ENCODE measurements around the gene THSD7A.
A peak's percentile ranks its signal among the peaks of the same experiment; 100 is the strongest.
"Not testable (repeated sequence)": the region's sequence is repeated elsewhere in the genome, so short reads cannot be mapped to it uniquely, and the experiment has no call there.

Gene THSD7A

DNA sequence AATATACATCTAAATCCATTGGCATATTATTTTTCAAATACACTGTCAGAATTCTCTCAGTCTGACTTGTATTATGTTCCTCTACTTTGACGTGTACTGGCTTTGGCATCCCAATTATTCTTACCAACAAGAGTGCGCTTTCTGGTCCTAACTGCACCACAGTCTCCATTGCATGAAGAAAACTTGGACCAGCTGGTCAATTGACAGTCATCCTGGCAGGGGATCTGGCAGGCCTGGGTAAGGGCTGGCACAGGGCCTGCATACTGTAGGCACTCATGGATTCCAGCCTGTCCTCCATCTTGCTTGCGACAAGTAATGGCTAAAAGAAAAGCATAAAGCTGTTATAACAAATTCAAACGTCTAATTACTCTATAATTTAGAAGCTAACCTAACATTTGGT is 384.9 kb downstream of the THSD7A start:
- no peak for FAIRE-seq

DNA sequence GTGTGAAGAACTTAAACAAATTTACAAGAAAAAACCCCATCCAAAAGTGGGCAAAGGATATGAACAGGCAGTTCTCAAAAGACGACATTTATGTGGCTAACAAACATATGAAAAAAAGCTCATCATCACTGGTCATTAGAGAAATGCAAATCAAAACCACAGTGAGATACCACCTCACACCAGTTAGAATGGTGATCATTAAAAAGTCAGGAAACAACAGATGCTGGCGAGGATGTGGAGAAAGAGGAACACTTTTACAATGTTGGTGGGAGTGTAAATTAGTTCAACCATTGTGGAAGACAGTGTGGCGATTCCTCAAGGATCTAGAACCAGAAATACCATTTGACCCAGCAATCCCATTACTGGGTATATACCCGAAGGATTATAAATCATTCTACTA is 388.1 kb downstream of the THSD7A start:
- not testable (repeated sequence) for FAIRE-seq

DNA sequence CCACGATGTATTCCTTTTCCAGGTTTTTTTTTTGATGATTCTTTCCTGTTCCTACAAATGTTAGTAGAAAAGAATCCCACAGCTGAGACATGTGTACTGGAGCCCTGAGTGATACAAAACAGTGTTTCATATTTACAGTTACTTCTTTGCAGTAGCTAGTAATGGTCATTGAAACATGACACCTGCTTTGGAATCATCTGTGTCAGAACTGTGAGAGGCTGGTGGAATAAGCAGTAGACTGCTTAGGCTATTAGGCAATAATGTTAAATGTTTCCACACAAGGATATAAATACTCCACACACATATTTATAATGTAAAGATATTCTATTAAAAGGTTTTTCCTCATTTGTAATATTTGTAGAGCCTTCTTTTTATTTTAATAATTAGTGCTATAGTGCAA is 394.0 kb downstream of the THSD7A start:
- FAIRE-seq = no peak

DNA sequence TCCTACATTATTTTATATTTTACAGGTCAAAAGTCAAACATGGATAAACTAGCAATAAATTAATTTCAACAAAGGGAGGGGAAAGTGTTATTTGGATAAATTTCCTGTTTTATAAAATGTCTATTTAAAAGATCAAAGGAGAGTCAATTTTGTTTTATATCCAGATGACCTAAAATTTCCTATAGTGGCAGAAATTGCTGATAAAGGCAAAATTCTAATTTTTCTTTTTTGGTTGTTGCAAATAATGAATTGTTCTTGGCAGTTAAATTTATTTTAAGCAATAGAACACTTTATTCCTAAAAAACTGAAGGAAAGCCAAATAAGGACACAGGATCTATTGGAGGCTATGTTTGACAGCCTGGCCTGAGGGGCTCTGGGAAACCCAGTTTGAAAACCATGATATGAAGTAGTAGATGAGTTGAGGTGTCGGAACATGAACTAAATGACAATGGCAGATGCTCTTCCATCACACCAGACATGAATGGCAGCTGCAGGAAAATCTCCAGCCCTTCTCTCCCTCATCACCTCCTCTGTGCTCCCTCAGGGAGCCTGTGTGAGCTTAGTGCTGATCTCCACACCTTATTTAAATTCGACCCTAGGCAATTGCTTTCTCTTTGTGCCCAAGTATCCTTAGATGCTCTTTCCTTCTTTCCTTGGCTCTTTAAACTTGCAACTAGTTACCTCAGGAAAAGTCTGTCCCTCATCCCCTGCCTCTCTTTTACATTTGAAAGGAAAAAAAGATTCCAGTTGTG is 395.0 kb downstream of the THSD7A start:
- no peak for FAIRE-seq

DNA sequence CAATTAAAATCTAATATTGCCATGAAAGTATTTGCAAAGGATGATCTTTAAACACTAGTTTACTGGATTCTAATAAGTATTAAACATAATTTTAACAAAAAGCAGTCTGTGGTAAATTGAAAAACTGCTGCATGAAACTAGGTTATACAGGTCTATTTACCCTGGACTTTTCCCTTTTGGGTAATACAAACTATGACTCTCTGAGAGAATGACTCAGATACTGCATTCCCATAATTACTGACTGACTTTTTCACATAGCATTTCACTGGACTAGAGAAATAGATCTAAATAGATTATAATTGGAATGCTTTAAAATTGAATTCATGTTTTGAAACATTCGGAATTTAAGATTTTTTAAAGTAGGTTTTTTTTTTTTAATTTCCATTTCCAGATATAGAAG is 395.7 kb downstream of the THSD7A start:
- no peak for FAIRE-seq

DNA sequence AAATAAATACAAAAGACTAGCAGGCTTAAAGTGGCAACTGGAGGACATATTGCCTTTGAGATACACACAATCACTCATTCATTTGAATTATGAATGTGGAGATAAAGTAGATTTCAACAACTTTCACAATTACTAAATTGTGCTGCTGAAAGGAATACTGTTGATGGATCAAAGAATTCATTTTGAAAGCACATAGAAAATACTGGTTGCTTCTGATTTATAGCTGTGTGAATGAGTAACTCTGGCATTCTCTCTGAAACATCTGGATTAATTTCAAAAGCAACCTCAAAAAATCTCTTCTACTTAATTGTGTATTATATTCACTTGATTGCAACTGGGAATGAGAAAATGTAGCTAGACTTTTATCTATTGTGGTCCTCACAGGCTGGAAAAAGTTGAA is 397.6 kb downstream of the THSD7A start:
- FAIRE-seq = no peak

DNA sequence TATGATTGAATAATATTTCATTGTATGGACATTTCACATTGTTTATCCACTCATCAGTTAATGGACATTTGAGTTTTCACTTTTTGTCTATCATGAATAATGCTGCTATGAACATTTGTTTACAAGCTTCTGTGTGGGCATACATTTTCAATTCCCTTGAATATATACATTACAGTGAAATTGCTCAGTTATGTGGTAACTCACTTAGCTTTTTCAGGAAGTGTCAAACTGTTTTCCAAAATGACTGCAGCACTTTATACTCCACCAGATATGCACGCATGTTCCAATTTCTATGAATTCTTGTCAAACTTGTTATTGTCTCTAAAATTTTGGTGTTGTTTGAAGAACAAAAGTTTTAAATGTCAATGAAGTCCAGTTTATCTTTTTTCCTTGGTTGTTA is 401.2 kb downstream of the THSD7A start:
- no peak for FAIRE-seq

DNA sequence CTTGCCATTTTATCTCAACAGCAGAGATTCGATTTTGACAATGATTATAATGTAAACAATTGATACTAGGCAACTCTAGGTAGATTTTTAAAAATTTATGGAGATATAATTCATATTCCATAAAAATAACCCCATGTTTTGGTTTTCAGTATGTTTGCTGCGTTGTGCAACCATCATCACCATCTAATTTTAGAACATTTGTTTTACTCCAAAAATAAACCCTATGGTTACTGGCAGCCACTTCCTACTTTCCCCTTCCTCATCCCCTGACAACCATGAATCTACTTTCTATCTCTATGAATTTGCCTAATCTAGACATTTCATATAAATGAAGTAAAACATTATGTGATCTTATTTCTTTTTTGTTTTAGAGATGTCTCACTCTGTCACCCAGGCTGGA is 401.9 kb downstream of the THSD7A start:
- no peak for FAIRE-seq

DNA sequence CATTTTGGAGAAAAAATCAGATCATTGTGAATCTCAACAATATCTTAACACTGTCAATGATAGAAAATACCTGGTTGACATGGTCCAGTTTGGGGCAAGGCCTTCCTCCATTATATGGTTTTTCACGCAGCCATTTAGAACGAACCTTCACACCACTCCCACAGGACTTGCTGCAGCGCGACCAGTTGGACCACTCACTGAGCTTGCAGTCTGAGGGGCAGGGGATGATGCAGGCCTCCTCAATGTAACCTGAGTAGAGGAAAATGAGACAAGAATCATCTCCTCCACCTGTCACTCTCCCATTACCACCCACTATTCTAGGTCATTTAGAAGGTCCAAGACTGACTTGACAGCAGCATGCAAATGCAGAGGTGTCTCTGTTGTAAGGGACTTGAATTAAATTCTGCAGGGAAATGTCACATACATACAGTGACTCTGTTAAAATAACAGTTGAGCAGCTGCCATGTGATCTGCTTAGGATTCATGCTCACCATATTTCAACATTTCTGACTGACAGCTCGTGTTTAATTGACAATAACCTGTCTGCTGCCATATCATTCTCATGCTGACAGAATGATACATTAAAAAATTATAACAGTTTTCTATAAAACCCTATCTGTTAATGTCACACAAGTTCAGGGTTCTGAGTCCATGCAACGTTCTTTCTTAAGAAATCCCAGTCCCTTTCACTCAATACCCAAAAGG is 403.0 kb downstream of the THSD7A start:
- FAIRE-seq = no peak

DNA sequence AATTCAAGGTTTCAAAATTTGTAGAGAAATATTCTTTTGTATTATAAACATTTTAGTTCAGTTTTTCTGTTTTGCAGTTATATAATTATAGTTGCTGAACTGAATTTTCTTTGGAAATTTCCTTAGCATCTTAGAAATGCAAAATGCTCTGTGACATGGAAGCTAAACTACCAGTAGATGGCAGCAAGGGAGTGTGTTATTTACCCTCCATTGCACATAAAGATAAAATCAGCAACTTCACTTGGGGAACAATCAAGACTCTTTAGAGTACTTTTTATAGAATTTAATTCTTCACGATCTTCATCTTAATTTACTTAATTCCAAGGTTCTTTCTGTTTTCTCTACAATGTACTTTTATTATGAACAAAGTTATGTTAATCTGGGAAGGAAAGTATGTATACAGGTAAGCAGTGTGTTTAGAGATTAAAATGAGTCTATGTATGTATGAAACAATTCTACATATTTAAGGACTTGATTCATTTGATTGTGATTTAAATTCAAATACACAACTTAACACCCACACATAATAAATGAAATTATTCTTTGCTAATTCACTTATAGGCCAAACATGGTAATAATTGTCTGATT is 404.2 kb downstream of the THSD7A start:
- peak; percentile 99 for FAIRE-seq

DNA sequence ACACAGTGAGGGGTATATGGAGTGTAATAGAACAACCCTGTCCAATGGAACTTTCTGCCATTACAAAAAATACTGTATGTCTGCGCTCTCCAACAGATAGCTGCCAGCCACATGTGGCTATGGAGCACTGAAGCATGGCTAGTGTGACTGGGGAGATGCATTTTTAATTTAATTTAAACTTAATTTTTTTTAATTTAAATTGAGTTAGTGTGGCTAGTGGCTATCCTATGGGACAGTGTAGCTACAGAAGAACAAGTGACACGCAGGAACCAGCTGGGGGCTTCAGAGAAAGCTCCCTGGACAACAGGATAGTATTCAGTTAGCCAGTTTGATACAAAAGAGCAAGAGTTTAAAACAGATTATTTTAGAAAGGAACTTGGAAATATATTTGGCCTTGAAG is 408.0 kb downstream of the THSD7A start:
- FAIRE-seq = no peak

DNA sequence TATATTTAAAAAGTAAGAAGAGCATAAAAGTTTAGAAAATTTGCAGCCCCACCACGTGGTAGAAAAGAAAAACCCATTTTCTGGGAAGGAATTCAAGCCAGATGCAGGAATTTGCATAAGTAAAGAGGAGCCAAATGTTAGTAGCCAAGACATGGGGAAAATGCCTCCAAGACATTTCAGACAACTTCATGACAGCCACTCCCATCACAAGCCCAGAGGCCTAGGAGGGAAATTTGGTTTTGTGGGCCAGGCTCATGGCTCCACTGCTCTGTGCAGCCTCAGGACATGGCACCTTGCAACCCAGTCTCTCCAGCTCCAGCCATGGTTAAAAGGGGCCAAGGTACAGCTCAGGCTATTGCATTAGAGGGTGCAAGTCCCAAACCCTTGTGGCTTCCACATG is 411.9 kb downstream of the THSD7A start:
- FAIRE-seq = no peak

DNA sequence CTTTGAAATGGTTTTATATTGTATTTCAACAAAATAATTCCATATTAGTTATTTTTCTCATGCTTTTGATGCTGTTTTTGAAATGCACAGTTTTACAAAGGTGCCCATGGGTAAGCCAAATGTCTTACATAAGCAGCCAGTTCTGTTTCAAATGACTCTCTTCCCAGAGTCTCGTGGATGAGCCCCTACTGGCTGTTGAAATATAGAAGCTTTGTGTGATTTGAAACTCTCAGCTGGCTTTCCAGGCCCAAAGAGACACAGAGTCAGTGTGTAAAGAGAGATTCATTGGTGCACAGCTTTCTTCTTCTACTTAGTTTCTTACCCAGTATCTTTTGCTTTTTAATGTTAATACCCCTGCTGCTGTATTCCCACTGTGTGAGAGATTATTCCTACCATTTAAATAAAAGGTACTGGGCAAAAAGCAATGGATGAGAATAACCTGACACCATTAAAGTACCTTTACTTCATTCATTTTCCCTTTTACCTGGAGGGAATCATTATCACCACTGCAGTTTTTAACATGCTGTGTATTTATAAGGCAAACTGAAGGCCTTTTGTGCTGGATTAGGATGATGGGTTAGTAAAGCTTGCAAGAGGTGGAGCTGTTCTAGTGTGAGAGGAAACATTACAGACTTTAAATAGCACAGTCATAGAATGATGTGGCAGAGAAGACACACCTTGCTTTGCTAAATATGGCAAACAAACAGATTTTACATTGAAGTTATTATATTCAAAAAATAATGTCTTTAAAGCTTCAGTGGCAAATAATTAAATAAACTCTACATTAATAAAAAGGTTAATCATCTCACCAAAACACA is 415.1 kb downstream of the THSD7A start:
- no peak for FAIRE-seq

DNA sequence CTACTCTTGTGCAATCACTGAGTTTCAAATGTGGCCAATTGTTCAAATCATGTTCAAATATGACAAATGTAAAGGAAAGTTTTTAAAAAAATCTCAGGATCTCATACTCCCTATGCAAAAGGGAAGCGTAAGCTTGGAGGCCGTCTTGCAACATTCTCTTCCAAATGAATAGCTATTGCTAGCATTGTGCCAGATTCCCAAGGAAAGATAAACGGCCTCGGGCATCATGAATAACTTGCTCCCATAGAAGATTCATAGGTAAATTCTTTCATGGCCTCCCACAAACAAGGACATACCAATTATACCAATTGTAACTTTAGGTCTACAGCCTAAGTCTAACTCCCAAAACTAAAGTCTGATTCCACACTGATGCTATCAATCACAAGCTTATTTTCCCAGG is 416.9 kb downstream of the THSD7A start:
- FAIRE-seq = no peak

DNA sequence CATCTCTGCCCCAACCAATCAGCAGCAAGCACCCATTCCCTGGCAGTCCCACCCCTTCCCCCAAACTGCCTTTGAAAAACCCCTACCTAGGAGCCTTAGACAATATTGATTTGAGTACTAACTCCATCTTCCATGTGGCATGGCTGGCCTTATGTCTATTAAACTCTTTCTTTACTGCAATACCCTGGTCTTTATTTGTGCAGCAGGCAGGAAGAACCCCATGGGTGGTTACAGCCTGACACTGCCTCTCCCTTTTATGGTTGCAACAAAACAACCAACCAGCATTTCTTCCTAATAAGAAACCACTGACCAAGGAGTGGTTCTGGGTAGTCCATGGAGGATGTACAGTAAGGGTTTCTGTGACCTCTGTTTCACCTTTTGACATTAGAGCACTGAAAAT is 418.1 kb downstream of the THSD7A start:
- no peak for FAIRE-seq

DNA sequence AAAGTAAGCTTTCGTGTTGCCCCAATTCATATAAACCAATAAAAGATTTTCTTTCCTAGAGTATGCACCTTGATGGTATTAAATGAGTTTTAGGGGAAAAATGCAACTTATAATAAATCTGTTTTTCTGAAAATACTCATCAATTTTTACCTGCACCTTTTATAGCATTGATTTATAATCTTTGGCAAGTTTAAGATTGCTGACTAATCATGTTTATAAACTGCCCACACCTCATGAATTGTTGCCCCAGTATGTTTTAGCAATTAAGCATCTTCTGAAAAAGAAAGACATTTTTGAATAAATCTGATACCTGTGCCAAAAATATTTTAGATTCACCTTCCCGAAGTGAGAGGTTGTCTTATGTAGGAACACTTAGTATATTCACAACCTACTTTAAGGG is 420.0 kb downstream of the THSD7A start:
- FAIRE-seq = no peak

DNA sequence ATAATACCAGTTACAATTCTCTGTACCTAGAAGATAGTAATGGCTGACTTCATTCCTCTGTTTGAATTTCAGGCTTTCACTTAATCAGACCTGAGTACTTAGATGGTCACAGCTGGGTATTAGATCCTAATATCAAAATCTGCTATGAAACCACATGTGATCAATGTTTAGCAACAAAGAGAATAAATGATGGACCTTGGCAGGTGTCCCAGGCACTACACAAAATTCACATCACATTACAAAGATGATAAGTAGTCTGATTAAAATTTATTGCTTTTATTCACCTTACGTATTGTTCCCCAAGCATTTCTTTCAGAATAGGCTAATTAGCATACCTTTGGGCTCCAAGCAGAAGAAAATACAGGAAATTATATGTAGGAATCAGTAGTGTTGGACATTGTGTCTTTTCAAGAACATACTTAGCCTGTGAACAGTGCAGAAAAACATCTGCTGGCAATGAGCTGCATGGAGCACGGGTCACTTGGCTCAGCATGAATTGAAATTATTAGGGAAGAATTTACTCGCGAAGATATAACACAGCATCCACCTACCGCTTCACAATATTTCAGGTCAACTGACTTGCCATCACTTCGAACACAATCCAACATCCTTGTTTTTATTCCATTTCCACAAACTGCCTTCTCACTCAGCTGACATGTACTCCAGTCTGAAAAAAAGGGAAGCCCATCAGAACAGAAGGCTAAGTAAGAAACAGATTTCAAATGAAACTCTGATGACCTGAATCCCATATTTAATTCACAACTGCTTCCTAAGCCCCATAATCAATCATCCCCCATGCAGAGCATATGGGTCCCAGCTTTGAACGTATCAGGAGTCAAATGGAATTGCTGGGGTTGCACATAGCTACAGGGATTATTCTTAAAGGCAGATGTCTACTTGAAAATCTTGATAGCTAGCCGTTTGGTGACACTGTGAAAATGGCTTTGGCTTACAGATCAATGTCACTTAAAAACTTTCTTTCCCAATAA is 421.0 kb downstream of the THSD7A start:
- no peak for FAIRE-seq

DNA sequence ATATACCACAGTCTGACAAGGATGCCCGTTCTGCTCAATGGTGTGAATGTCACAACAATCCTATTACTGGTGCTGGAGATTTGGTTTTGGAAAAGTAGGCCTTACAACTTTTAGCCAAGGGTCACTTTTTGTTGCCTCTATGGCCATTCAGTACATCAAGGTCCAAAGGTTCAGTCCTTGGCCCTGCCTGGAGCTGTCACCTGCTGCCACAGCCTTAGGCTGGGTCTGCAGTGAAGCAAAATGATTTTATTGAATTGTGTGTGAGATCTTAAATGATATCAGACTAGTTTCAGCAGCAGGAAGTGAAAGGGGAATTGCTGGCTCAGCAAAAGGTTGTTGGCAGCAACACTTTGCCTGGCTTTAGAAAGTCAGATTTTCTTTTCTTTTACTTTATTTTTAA is 427.6 kb downstream of the THSD7A start:
- no peak for FAIRE-seq

DNA sequence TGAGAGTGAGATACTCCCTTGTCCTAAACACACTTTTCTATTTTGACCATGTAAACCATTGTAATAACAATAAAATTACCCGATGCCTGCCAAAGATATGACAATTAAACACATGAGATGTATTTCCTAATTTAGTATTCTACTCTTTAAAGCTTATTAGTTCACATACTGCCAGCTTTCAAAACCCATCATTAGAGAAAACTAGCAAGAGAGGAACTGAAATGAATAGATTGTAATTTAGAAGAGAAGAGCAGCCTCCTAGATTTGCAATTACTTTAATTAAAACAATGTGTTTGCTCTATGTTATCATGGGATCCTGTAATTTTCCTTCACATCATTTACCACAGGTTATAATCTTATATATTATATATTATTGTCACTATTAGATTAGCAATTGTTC is 428.2 kb downstream of the THSD7A start:
- FAIRE-seq = no peak

DNA sequence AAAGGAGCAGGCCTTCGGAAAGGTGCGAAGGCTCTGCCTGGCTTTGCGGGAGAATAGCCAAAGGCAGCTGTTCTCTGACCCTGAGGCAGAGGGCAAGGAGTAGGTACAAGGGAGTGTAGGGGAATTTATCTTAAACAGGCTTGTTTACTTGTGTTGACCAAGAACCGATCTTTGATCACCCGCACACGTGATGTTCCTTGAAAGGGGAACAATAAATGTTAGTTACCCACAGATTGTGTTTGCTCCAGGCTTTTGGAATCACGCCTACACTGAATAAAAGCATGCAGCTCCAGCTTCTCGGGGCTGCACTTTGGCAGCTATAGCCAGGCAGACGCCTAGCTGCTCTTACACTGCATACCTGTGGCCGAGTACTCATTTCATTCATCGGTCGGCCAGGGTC is 437.6 kb downstream of the THSD7A start:
- no peak for FAIRE-seq

DNA sequence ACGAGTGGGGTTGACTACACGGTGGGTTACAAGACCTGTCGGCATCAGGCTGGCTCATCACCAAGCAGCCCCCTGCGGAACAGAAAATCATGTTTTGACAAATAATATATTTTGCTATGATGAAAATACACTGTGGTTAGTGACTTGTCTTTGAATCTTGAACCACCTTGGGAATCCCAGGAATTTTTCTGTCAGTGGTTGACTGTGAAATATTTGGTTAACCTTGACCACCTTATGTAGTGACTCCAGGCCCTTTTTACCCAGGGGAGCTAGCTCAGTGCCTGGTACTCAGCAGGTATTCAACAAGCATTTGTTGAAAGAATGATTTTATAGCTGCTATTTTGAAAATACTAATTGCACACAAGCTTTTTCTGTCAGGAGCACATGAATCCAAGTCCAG is 452.4 kb downstream of the THSD7A start:
- FAIRE-seq = no peak

DNA sequence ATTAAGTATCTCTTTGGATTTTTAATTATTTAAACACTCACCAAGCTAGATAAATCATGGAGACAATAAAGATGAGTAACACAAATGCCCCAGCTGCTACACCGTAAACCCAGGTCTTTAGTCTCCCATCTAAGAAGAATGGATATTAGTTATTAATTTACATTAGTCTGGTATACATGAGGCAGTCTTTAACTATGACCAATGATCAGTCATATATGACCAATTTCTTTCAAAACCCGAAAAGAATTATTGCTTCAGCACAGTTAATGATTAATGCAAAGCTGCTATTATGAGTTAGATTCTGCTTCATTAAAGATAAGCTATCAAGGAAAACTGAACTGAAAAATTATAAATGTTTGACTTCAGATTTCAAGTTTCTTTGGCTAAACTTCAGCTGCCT is 455.5 kb downstream of the THSD7A start:
- FAIRE-seq = peak; percentile 64

Data from islet of Langerhans (tissue), 1 donor.